NT2/D1 (cell line): Measurements from ENCODE around the gene TPM2.

Source experiments
- YY1 ChIP-seq: IDR thresholded peaks from 2 replicates; pipeline ENCODE4 v1.6.1; 2011; ENCODE audit not compliant: insufficient read length, insufficient read depth
- ZNF274 ChIP-seq: IDR thresholded peaks from 2 replicates; pipeline ENCODE4 v1.6.1; 2011; ENCODE audit warnings: mild to moderate bottlenecking, low read depth, low read length

DNA sequence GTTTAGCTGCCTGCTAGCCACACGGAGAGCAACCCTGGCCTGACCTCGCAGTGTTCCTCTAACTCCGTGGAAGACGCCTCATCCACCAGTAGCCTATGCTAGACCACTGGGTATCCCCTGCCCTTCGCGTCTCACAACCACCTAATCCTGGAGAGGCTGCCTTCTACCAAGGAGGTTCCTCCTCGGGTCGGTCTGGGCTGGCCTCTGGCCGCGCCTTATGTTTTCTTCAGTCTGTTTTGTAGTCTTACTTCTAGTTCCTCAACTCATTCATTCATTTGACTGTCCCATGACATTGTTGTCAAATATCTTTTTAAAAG is 1.6 kb upstream of the TPM2 start:
- TF ChIP-seq YY1: no peak
- no peak for TF ChIP-seq ZNF274
